Measurements from ENCODE around the gene BCKDHA.

DNA sequence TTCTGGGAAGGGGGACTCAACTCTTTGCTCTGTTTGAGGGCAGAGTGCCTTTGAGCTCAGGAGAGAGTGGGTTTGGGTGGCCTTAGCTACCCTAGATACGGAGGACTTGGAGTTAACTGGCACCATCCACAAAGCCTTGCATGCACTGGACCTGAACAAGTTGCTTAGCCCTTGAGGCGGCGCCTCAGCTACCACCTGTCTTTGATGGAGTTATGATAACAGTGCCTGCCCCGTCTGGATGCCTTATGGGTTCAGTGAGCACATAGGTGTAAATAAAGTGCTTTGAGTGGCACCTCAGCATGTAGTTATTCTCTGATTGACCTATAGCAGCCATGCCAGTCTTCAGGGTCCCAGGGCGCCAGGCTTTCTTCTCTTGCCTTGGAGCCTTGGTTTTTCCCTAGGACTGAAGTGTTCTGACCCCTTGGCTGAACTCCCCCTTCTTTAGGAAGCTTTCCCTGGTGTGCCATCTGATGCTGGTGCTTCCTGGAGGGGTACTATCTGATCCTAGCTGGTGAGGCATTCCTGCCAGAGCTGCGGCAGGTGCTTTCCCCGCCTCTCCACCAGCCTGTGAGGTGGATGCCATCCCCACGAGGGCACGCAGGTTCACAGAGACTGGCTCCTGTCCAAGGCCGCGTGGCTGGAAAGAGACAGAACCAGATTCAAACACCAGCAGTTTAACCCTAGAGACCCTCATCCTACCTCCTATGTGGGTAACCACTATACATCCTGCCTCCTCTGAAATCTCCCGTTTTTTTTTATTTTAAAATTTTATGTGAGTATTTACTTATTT, 5.8 kb downstream of the BCKDHA start:
- no peak for TF ChIP-seq EZH2phosphoT487 (conservative IDR thresholded peaks at IDR 0.05; ENCODE audit: low read length)
- TF ChIP-seq CTCF (IDR thresholded peaks at IDR 0.05; ENCODE audit: insufficient read depth, low read length, poor library complexity, severe bottlenecking) = no peak
